HepG2 (cell line): ENCODE results near the gene GALNT9.

Source experiments
- POLR2A ChIP-seq, 2 experiments: IDR thresholded peaks; 2 replicates each; pipeline ENCODE4 v1.6.1; 2011; ENCODE audit warnings: low read depth in 2 of 2, low read length in 2 of 2, mild to moderate bottlenecking in 1 of 2, moderate library complexity in 1 of 2; ENCODE audit not compliant: insufficient read depth in 1 of 2
- POLR2AphosphoS5 ChIP-seq: IDR thresholded peaks from 2 replicates; pipeline ENCODE4 v1.6.1; 2012; ENCODE audit warnings: low read depth, low read length
- ZSCAN29 ChIP-seq: sonication (generic); formaldehyde crosslinking; conservative IDR thresholded peaks from 2 replicates; pipeline ENCODE4 v1.4.0; 2020; ENCODE audit warnings: mild to moderate bottlenecking, missing genetic modification reagents

GRCh38 chr12:132315507-132315906 lies 13.9 kb downstream of the GALNT9 start:
- no peak for TF ChIP-seq POLR2A (IDR thresholded peaks at IDR 0.05; ENCODE audit: insufficient read depth in 1 of 2, low read depth in 2 of 2, low read length in 2 of 2)
- TF ChIP-seq POLR2AphosphoS5, result no peak
- no peak for TF ChIP-seq ZSCAN29
